Endothelial cell of umbilical vein (primary cell): ENCODE measurements around the gene MACROD2. TPM values are rescaled to one million over a fixed set of nuclear protein-coding genes. Genes with fewer than 3 reads are reported as not detected.

Experiments used
- BruUV-seq: library from RNA; stranded (reverse); fragments of 400-500 nt; replicated peaks from 2 replicates; lab custom pipeline; 2021; lab: Mats Ljungman, UMichigan
- CTCF ChIA-PET: fragments of 300-600, 350-600 bp; sonication (Branson Sonifier 250); formaldehyde crosslinking; loops from one replicate; lab custom pipeline; 2021; ENCODE audit warnings: antibody characterized with exemption, inconsistent platforms; lab: Charles Lee
- POLR2A ChIA-PET: fragments of 300-600, 350-600 bp; sonication (Branson Sonifier 250); formaldehyde crosslinking; loops from one replicate; lab custom pipeline; 2021; ENCODE audit warnings: antibody characterized with exemption, inconsistent platforms; lab: Charles Lee
- DNase-seq: peaks from one replicate; pipeline ENCODE4 v3.0.0-alpha.2; 2011; ENCODE audit warnings: low read depth, low spot score
- FAIRE-seq: peaks from 2 replicates; lab custom pipeline; 2011; peaks lifted over from hg19 to GRCh38; lab: Jason Lieb, UNC
- H2AFZ ChIP-seq: 2 replicates; pipeline ENCODE4 v1.6.0; 2012; ENCODE audit warnings: low read depth, low read length, control low read depth, inconsistent platforms
- H3K27ac ChIP-seq: 2 replicates; pipeline ENCODE4 v1.5.1; 2011; ENCODE audit warnings: low read depth, mild to moderate bottlenecking, control low read depth, low read length, moderate library complexity; ENCODE audit not compliant: insufficient read depth
- H3K27me3 ChIP-seq, 2 experiments: 2 replicates each; pipeline versions ENCODE4 v1.6.0 to v1.6.1; 2011; ENCODE audit warnings: low read length in 2 of 2, mixed read lengths in 1 of 2; ENCODE audit not compliant: control insufficient read depth in 2 of 2, insufficient read depth in 2 of 2
- H3K36me3 ChIP-seq, 2 experiments: 2 replicates in 1 of 2; 3 replicates in 1 of 2; pipeline ENCODE4 v1.5.1; 2011; ENCODE audit warnings: low read length in 2 of 2, mild to moderate bottlenecking in 1 of 2, moderate library complexity in 1 of 2; ENCODE audit not compliant: control insufficient read depth in 2 of 2, insufficient read depth in 2 of 2; ENCODE audit errors: extremely low read depth in 1 of 2
- H3K4me1 ChIP-seq: 3 replicates; pipeline ENCODE4 v1.5.1; 2011; ENCODE audit warnings: mild to moderate bottlenecking, low read length; ENCODE audit not compliant: control insufficient read depth, insufficient read depth; ENCODE audit errors: extremely low read depth
- H3K4me2 ChIP-seq: 2 replicates; pipeline ENCODE4 v1.6.1; 2011; ENCODE audit warnings: low read length, control low read depth, mixed read lengths; ENCODE audit not compliant: insufficient read depth
- H3K4me3 ChIP-seq, 3 experiments: fragments of 200-600 bp in 1 of 3; sonication (generic), shearing (Covaris generic) in 1 of 3; replicated peaks in 1 of 3; 2 replicates each; pipeline ENCODE4 v1.5.1; 2011 to 2016; ENCODE audit warnings: control low read depth in 3 of 3, low read length in 3 of 3, mild to moderate bottlenecking in 2 of 3, inconsistent platforms in 1 of 3, low read depth in 1 of 3, moderate library complexity in 1 of 3; ENCODE audit not compliant: insufficient read depth in 1 of 3
- H3K79me2 ChIP-seq: 2 replicates; pipeline ENCODE4 v1.6.0; 2012; ENCODE audit warnings: low read length, inconsistent platforms; ENCODE audit not compliant: control insufficient read depth, insufficient read depth
- H3K9ac ChIP-seq: replicated peaks from 2 replicates; pipeline ENCODE3; 2011; ENCODE audit warnings: low read length, control low read depth; ENCODE audit not compliant: insufficient read depth; ENCODE audit errors: extremely low read depth
- H3K9me1 ChIP-seq: replicated peaks from 3 replicates; pipeline ENCODE4 v1.6.0; 2011; ENCODE audit warnings: mild to moderate bottlenecking, low read length; ENCODE audit not compliant: control insufficient read depth, insufficient read depth; ENCODE audit errors: extremely low read depth
- H3K9me3 ChIP-seq: replicated peaks from 2 replicates; pipeline ENCODE4 v1.5.1; 2012; ENCODE audit warnings: low read length, inconsistent platforms; ENCODE audit not compliant: control insufficient read depth, insufficient read depth
- H4K20me1 ChIP-seq: replicated peaks from 2 replicates; pipeline ENCODE3; 2011; ENCODE audit warnings: mild to moderate bottlenecking, low read length; ENCODE audit not compliant: control insufficient read depth, insufficient read depth; ENCODE audit errors: extremely low read depth
- CTCF ChIP-seq, 2 donors: IDR thresholded peaks; 1 replicate in 1 of 2; 2 replicates in 1 of 2; pipeline ENCODE4 v1.5.1; 2011; ENCODE audit warnings: low read length in 2 of 2, mild to moderate bottlenecking in 2 of 2, moderate library complexity in 2 of 2, control low read depth in 1 of 2, inconsistent platforms in 1 of 2, low read depth in 1 of 2; ENCODE audit not compliant: insufficient read depth in 1 of 2; ENCODE audit errors: extremely low read depth in 1 of 2
- EZH2 ChIP-seq: IDR thresholded peaks from 2 replicates; pipeline ENCODE4 v1.6.1; 2012; ENCODE audit warnings: borderline replicate concordance, low read depth, mild to moderate bottlenecking, moderate library complexity, low read length, inconsistent platforms; ENCODE audit not compliant: severe bottlenecking
- FOS ChIP-seq: IDR thresholded peaks from 2 replicates; pipeline ENCODE4 v1.6.1; 2011; ENCODE audit warnings: mild to moderate bottlenecking, low read length, moderate library complexity, borderline replicate concordance; ENCODE audit not compliant: insufficient read depth
- GATA2 ChIP-seq: IDR thresholded peaks from 2 replicates; pipeline ENCODE4 v1.7.0; 2011; ENCODE audit warnings: low read depth, mild to moderate bottlenecking, moderate library complexity, mixed read lengths, low read length; ENCODE audit not compliant: insufficient read length, insufficient read depth
- JUN ChIP-seq: IDR thresholded peaks from 2 replicates; pipeline ENCODE4 v1.6.1; 2011; ENCODE audit warnings: borderline replicate concordance, low read depth; ENCODE audit not compliant: insufficient read length, insufficient read depth
- MAX ChIP-seq: IDR thresholded peaks from 2 replicates; pipeline ENCODE4 v1.6.1; 2011; ENCODE audit not compliant: insufficient read depth, insufficient read length
- MYC ChIP-seq: IDR thresholded peaks from one replicate; pipeline ENCODE4 v1.6.1; 2011; ENCODE audit warnings: mild to moderate bottlenecking, low read depth, low read length
- POLR2A ChIP-seq: IDR thresholded peaks from 2 replicates; pipeline ENCODE4 v1.6.1; 2012; ENCODE audit warnings: low read depth, mild to moderate bottlenecking, control low read depth, low read length
- POLR2AphosphoS5 ChIP-seq: IDR thresholded peaks from 2 replicates; pipeline ENCODE4 v1.6.1; 2012; ENCODE audit warnings: low read depth, mild to moderate bottlenecking, control low read depth, low read length, moderate library complexity; ENCODE audit not compliant: insufficient read depth
- dilution Hi-C: fragments of 300-500 bp; cut with MboI; formaldehyde crosslinking; loops from one replicate; pipeline ENCODE4 v1.15.0; 2019; ENCODE audit warnings: low sequenced_read_pairs; ENCODE audit not compliant: extremely low pct_ligation_motif_present
- intact Hi-C: fragments of 100-400 bp; cut with micrococcal nuclease; formaldehyde crosslinking; loops from one replicate; pipeline ENCODE4 v1.10.0; 2022
- polyA plus RNA-seq, 4 experiments: library from polyadenylated mRNA; depleted of rRNA in 3 of 4; stranded (reverse) in 3 of 4; unstranded in 1 of 4; fragments of >200 nt; gene quantifications; 2 replicates each; pipeline versions ENCODE4 v1.2.1 to v1.2.3, GENCODE V29; 2011 to 2012; ENCODE audit warnings: missing spikeins in 1 of 4
- total RNA-seq: library from RNA; stranded (reverse); gene quantifications from 2 replicates; pipeline ENCODE4 v1.2.3, GENCODE V29; 2021

The MACROD2 gene
- total and polyA plus RNA-seq, 2 donors (not counting 3 experiments of a cell fraction or from before 2014, with no cell fraction given) = 0.11 to 0.73 TPM

GRCh38 chr20:15618110-15618509 is 1622.8 kb downstream of the MACROD2 start:
- Histone ChIP-seq H3K4me1 (no peaks in the 10 kb centered on the region), H3K9me1 (no peaks in the 10 kb centered on the region), H3K4me3 (no peak overlapping the region), H3K27me3 (no peaks in the 10 kb centered on the region), H3K9me3 (no peaks in the 10 kb centered on the region), H4K20me1 (no peaks in the 10 kb centered on the region), H2AFZ (no peak overlapping the region), H3K27ac (no peak overlapping the region), H3K4me2 (no peak overlapping the region), H3K9ac (no peak overlapping the region), H3K79me2 (no peaks in the 10 kb centered on the region), H3K36me3 (no peaks in the 10 kb centered on the region)
- no TSS peak for BruUV-seq
- no peak for FAIRE-seq
- POLR2A ChIA-PET = no interaction called here
- intact Hi-C loops = no loop called here
- no peak for DNase-seq
- CTCF ChIA-PET = no interaction called here
- dilution Hi-C loops = no loop called here
- TF ChIP-seq JUN (no peak), FOS (no peak), POLR2A (no peak), MAX (no peak), EZH2 (no peak), MYC (no peak), CTCF (IDR thresholded peaks at IDR 0.05; ENCODE audit: extremely low read depth in 1 of 2, insufficient read depth in 1 of 2, low read depth in 1 of 2, low read length in 2 of 2) (no peak), POLR2AphosphoS5 (no peak), GATA2 (no peak)
